Right atrium auricular region (tissue), 2 donors: ENCODE data around the gene NUP62. TPM values are rescaled to one million over a fixed set of nuclear protein-coding genes. Genes with fewer than 3 reads are reported as not detected.

Source experiments
- DNase-seq: peaks from one replicate; pipeline ENCODE4 v3.0.0-alpha.2; 2019; ENCODE audit warnings: low spot score
- H3K27ac ChIP-seq, 2 donors: fragments of 200-600 bp; sonication (generic); 1 replicate in 1 of 2; 2 replicates in 1 of 2; pipeline ENCODE4 v1.5.1; 2016 to 2019
- H3K27me3 ChIP-seq, 2 donors: fragments of 200-600 bp; sonication (generic); one replicate each; pipeline versions ENCODE4 v1.5.1 to v1.6.0; 2017 to 2019
- H3K36me3 ChIP-seq: fragments of 200-600 bp; sonication (generic); one replicate; pipeline ENCODE4 v1.5.1; 2016
- H3K4me1 ChIP-seq, 2 donors: fragments of 200-600 bp; sonication (generic); one replicate each; pipeline versions ENCODE4 v1.5.1 to v1.6.0; 2017 to 2019
- H3K4me3 ChIP-seq, 2 donors: fragments of 200-600 bp; sonication (generic); 1 replicate in 1 of 2; 2 replicates in 1 of 2; pipeline ENCODE4 v1.5.1; 2017 to 2019; ENCODE audit warnings: mild to moderate bottlenecking in 1 of 2, moderate library complexity in 1 of 2
- H3K9me3 ChIP-seq, 2 donors: fragments of 200-600 bp; sonication (generic); one replicate each; pipeline ENCODE4 v1.5.1; 2019
- total RNA-seq, 2 donors: library from RNA; depleted of rRNA; stranded (reverse); fragments of >200 nt; gene quantifications; one replicate each; pipeline ENCODE4 v1.1.0, GENCODE V29; 2016
- TF ChIP-seq, protein P1 (sequence below), 2 donors: fragments of 200-600 bp; sonication (generic); IDR thresholded peaks; one replicate each; pipeline ENCODE4 v1.5.1; 2019; ENCODE audit warnings: antibody characterized with exemption in 2 of 2

Gene NUP62
- total RNA-seq, 2 donors from 2014 or later = 23.5 to 32.6 TPM

DNA sequence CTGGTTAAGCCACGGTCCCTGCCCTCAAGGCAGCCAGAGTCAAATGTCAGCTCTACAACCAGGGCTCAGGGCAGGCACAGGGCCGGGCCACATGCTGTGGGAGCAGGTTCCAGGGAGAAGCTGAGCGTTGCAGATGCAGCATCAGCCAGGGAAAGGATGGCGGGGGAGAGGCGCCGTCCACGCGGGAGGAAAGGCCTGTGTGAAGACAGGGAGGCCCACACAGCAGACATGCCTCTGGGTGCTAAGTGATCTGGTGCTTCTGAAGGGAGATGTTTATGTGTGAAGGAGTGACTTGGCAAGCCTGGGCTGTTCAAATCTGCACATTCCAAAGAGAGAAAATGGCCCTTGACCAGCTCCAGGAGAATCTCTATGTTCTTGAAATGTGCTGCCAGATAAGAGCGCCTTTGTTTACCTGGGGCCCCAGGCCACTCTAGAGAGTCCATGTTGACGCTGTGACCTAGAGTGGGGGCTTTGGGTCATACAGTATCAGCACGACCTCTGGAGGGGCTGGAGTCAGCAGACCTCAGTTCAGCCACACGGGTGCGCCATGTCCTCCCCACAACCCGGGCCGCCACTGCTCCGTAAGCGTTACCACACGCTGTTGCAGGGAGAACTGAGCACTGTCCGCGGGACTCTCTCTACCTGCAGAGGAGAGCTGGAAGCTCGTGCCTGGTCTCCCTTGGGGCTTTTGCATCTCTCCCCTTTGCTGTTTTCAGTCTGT, 16.2 kb downstream of the NUP62 start:
- peaks cover 0 to 11% of the 10 kb centered on the region in 2 donors for H3K4me1 ChIP-seq
- H3K4me3 ChIP-seq = no peak overlapping the region
- TF ChIP-seq, protein P1, sequence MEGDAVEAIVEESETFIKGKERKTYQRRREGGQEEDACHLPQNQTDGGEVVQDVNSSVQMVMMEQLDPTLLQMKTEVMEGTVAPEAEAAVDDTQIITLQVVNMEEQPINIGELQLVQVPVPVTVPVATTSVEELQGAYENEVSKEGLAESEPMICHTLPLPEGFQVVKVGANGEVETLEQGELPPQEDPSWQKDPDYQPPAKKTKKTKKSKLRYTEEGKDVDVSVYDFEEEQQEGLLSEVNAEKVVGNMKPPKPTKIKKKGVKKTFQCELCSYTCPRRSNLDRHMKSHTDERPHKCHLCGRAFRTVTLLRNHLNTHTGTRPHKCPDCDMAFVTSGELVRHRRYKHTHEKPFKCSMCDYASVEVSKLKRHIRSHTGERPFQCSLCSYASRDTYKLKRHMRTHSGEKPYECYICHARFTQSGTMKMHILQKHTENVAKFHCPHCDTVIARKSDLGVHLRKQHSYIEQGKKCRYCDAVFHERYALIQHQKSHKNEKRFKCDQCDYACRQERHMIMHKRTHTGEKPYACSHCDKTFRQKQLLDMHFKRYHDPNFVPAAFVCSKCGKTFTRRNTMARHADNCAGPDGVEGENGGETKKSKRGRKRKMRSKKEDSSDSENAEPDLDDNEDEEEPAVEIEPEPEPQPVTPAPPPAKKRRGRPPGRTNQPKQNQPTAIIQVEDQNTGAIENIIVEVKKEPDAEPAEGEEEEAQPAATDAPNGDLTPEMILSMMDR (IDR thresholded peaks at IDR 0.05) = no peak
- no peak overlapping the region for H3K27ac ChIP-seq
- H3K27me3 ChIP-seq = no peaks in the 10 kb centered on the region
- H3K9me3 ChIP-seq = no peaks in the 10 kb centered on the region
- H3K36me3 ChIP-seq = peaks cover 16% of the 10 kb centered on the region
- DNase-seq = no peak

DNA sequence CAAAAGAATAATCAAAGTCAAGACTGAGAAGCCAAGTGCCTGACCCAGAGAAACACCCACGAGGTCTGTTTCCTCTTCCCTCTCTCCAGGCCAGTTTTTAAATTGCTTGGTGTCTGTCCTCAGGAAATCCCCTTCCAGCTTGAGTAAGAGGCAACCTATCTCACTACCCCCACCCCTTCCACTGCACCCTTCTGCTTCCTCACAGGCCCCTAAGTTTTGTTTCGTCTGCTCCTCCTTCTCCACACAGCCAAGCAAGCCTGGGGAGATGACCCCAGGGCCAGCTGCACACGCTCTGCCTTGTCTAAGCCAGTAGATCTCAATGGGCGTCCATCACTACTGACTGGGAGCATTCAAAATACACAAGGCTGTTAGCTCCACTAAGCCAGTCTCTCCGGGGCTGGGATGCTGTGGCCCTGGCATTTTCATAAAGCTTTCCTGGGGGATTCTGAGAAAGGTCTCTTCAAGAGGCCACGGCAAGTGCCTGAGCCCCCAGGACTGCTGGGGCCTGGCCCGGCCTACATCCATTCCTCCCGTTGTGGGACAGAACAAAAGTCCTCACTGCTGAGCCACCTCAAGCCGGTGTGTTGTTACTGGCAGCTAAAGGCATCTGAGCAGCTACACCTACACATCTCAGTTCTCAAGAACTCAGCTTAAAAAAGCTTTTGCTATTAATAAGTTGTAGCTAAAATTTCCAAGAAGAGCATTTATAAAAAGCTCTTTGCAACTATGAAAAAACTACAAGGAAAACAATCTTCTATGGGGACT, 17.7 kb downstream of the NUP62 start:
- DNase-seq = no peak
- no peaks in the 10 kb centered on the region for H3K27me3 ChIP-seq
- no peak overlapping the region for H3K4me3 ChIP-seq
- no peaks in the 10 kb centered on the region for H3K9me3 ChIP-seq
- H3K36me3 ChIP-seq = peaks cover 21% of the 10 kb centered on the region
- TF ChIP-seq, protein P1 (IDR thresholded peaks at IDR 0.05) = no peak
- H3K4me1 ChIP-seq = peaks cover 0 to 8% of the 10 kb centered on the region in 2 donors
- no peak overlapping the region for H3K27ac ChIP-seq

DNA sequence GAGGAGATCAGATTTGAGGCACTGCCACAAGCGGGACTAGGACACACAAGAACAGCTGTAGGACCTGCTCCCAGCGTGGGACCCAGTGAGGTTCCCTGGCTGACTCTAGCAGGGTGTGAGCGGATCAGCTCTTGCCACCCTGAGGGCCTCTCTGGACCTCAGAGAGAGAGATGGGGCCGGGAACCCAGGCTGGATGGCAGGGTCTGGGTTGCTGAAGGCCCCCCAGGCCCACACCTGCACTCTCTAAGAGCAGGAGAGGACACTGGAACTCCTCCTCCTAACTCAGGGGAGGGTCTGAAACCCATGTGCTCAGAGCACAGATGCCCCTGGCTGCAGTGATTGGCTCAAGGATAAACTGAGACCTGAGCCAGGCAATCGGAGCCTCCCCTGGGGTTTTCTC, 19.1 kb downstream of the NUP62 start:
- DNase-seq = no peak
- Histone ChIP-seq H3K36me3 (peaks cover 21% of the 10 kb centered on the region), H3K4me3 (no peak overlapping the region), H3K9me3 (no peaks in the 10 kb centered on the region), H3K27ac (no peak overlapping the region), H3K4me1 (peaks cover 0 to 8% of the 10 kb centered on the region in 2 donors), H3K27me3 (no peaks in the 10 kb centered on the region)
- TF ChIP-seq, protein P1 (IDR thresholded peaks at IDR 0.05) = no peak

DNA sequence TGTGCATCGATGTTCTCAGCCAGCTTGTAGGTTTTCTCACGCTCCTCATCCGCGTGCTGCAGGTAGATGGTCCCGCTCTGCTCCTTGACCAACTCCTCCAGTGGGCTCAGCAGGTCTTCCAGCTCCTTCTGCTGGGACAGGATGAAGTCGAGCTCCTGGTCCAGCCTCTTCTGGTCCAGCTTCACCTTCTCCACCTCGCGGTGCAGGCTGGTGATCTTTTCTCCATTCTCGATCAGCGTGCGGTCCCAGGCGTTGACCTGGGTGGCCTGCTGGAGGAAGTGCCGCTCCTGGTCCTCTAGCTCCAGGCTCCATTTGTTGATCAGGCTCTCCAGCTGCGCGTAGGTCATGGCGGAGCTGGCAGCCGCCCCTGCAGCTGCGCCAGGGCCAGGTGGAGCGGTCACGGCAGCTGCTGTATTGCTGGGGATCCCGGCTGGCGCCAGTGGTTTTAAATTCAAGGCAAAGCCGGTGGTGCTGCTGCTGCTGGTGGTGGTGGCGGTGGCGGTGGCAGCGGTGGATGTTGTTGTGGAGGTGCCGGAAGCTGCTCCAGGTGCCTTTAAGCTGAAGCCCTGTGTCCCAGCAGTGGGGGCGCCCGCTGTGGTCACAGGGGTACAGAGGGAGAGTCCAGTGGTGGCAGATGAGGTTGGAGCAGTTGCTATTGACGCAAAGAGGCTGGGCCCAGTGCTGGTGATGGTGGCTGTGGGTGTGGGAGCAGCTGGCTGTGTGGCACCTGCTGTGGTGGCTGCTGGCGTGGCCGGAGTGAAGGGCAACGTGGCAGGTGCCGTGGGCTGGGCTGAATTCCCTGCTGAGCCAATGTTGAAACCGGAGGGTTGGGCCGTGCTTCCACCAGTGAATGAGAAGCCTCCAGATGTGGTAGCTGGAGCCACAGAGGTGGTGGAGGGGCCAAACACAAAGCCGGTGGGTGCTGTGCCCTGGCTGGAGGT, 20.6 kb downstream of the NUP62 start:
- H3K36me3 ChIP-seq = peaks cover 15% of the 10 kb centered on the region
- no peak overlapping the region for H3K4me3 ChIP-seq
- no peak overlapping the region for H3K27ac ChIP-seq
- peaks cover 0 to 8% of the 10 kb centered on the region in 2 donors for H3K4me1 ChIP-seq
- no peaks in the 10 kb centered on the region for H3K9me3 ChIP-seq
- TF ChIP-seq, protein P1 (IDR thresholded peaks at IDR 0.05) = no peak
- H3K27me3 ChIP-seq = no peaks in the 10 kb centered on the region
- no peak for DNase-seq

DNA sequence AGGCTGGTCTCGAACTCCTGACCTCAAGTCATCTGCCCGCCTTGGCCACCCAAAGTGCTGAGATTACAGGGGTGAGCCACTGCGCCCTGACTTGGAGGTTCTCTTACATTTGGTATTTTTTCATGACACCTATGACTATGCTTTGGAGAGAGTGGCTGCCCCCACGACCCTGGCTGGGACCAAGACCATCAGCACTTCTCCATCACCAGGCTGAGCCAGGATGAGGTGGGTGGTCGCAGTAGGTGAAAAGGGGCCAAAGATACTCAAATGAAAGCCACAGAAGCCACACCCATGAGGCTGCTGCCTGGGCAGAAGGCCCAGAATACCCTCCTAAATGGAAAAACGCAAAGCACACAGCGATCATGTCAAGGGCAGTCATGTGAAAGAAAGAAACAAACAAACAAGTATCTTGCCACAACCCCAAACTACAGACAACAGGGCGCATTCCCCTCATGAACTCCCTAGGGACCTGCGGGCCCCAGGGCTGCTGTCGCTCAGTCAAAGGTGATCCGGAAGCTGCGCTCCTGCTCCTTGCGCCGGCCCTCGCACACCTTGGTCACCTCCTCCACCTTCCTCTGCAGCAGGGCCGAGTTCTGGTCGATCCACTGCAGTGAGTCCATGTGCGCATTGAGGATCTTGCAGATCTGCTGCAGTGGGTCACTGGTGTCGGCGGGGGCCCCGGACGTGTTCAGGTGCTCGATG, 21.4 kb downstream of the NUP62 start:
- no peak overlapping the region for H3K27ac ChIP-seq
- H3K36me3 ChIP-seq = peaks cover 15% of the 10 kb centered on the region
- no peaks in the 10 kb centered on the region for H3K27me3 ChIP-seq
- DNase-seq = no peak
- TF ChIP-seq, protein P1 (IDR thresholded peaks at IDR 0.05) = no peak
- H3K9me3 ChIP-seq = no peaks in the 10 kb centered on the region
- no peak overlapping the region for H3K4me3 ChIP-seq
- H3K4me1 ChIP-seq = peaks cover 0 to 8% of the 10 kb centered on the region in 2 donors
